BLaER1 treated with 17β-estradiol and CSF1 and Interleukin-3, amounts not matched to agents 10 nM and 100 nM (cell line): ENCODE results near the gene PSMA1.
"Not testable (repeated sequence)": the region's sequence is repeated elsewhere in the genome, so short reads cannot be mapped to it uniquely, and the experiment has no call there.

Experiments
- H3K27ac ChIP-seq, 11 experiments: shearing (Covaris generic); formaldehyde crosslinking; 2 replicates each; pipeline ENCODE4 v1.8.1; 2022
- H3K27me3 ChIP-seq, 11 experiments: shearing (Covaris generic); formaldehyde crosslinking; 2 replicates each; pipeline ENCODE4 v1.8.1; 2022
- H3K36me3 ChIP-seq, 11 experiments: shearing (Covaris generic); formaldehyde crosslinking; 2 replicates each; pipeline ENCODE4 v1.8.1; 2022
- H3K4me1 ChIP-seq, 10 experiments: shearing (Covaris generic); formaldehyde crosslinking; 2 replicates each; pipeline ENCODE4 v1.8.1; 2022
- H3K4me2 ChIP-seq, 11 experiments: shearing (Covaris generic); formaldehyde crosslinking; 2 replicates each; pipeline ENCODE4 v1.8.1; 2022
- H3K4me3 ChIP-seq, 10 experiments: shearing (Covaris generic); formaldehyde crosslinking; 2 replicates each; pipeline ENCODE4 v1.8.1; 2022
- H3K9ac ChIP-seq, 11 experiments: shearing (Covaris generic); formaldehyde crosslinking; 2 replicates each; pipeline ENCODE4 v1.8.1; 2022
- H3K9me3 ChIP-seq, 11 experiments: shearing (Covaris generic); formaldehyde crosslinking; replicated peaks in 1 of 11; 2 replicates each; pipeline ENCODE4 v1.8.1; 2022
- H4K20me1 ChIP-seq, 11 experiments: shearing (Covaris generic); formaldehyde crosslinking; 2 replicates each; pipeline ENCODE4 v1.8.1; 2022
- Cebpa-rat ChIP-seq, 11 experiments: shearing (Covaris generic); IDR thresholded peaks; 2 replicates each; pipeline ENCODE4 v1.8.1; 2022

Gene PSMA1

DNA sequence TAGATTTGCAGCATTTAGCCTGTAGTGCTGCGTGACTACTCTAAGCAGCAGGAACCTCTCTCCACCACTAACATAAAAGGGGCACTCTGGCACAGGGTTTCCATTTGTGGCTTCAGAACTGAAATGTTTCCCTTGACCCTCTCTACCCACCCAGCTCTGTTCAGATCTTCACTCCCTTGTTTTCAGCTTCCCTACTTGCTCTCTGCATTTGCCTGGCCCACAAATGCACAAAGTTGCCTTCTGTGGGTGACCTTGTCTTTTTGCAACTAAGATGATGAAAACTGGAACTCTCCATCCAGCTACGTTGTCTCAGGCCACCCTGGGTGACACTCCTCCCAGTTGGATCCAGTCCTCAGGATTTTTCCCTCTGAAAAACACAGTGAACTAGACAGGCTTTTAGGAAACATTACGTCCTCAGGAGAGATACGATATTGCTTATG is 19.8 kb upstream of the PSMA1 start:
- H3K4me2 ChIP-seq: peak overlapping the region; percentile 25 to 81 (median 72)
- H3K4me3 ChIP-seq: no peak overlapping the region
- TF ChIP-seq Cebpa-rat (IDR thresholded peaks at IDR 0.05): no peak
- H3K27me3 ChIP-seq: no peaks in the 10 kb centered on the region
- peaks cover 0 to 4% (median 0%) of the 10 kb centered on the region in 11 experiments; a peak in 1 of 22 replicates for H3K36me3 ChIP-seq
- peaks cover 7 to 87% (median 77%) of the 10 kb centered on the region in 10 experiments for H3K4me1 ChIP-seq
- H3K27ac ChIP-seq: peak overlapping the region; percentile 38 to 96 (median 68); a peak in 20 of 22 replicates
- H4K20me1 ChIP-seq: no peaks in the 10 kb centered on the region
- H3K9me3 ChIP-seq: peaks cover 0 to 16% (median 0%) of the 10 kb centered on the region in 11 experiments; a peak in 8 of 22 replicates
- peak overlapping the region in 10 of 11 experiments; percentile 0 to 57 (median 48); a peak in 14 of 22 replicates for H3K9ac ChIP-seq

DNA sequence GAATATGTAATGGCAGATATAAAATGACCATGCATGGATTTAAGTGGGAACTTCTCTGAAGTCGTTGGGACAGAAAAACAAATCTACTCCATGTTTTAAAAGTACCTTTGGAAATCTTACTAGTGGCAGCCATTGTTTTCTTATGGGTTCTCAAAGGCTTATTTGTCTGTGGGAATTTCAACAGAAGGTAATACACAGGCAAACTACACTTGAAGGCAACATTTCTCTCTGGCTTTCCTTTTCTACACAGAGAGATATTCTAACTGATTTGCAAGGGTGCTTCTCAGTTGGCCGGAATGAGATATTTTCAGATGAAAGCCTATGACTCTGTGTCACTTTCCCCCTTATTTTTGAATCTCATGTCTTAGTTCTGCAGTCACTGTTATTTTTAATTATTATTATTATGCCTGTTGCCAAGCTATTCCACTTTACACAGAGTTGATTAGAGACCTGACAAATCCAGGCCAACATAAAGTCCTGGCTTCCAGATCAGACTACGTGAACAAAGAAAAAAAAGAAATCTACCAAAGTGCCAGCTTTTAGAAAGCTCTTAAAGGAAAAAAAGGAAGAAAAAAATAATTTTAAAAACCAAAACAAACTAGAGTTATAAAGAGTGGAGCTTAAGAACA is 18.9 kb upstream of the PSMA1 start:
- peak overlapping the region in 9 of 11 experiments; percentile 25 to 81 (median 73); a peak in 14 of 22 replicates for H3K4me2 ChIP-seq
- H3K4me3 ChIP-seq: no peak overlapping the region
- no peaks in the 10 kb centered on the region for H3K27me3 ChIP-seq
- no peaks in the 10 kb centered on the region for H4K20me1 ChIP-seq
- peaks cover 0 to 1% (median 0%) of the 10 kb centered on the region in 11 experiments; a peak in 1 of 22 replicates for H3K36me3 ChIP-seq
- H3K9ac ChIP-seq: peak overlapping the region in 3 of 11 experiments; percentile 16 to 26 (median 21); a peak in 3 of 22 replicates
- H3K27ac ChIP-seq: peak overlapping the region; percentile 23 to 96 (median 68); a peak in 17 of 22 replicates
- peaks cover 0 to 9% (median 0%) of the 10 kb centered on the region in 11 experiments; a peak in 8 of 22 replicates for H3K9me3 ChIP-seq
- no peak for TF ChIP-seq Cebpa-rat (IDR thresholded peaks at IDR 0.05)
- peaks cover 7 to 77% (median 68%) of the 10 kb centered on the region in 10 experiments for H3K4me1 ChIP-seq

DNA sequence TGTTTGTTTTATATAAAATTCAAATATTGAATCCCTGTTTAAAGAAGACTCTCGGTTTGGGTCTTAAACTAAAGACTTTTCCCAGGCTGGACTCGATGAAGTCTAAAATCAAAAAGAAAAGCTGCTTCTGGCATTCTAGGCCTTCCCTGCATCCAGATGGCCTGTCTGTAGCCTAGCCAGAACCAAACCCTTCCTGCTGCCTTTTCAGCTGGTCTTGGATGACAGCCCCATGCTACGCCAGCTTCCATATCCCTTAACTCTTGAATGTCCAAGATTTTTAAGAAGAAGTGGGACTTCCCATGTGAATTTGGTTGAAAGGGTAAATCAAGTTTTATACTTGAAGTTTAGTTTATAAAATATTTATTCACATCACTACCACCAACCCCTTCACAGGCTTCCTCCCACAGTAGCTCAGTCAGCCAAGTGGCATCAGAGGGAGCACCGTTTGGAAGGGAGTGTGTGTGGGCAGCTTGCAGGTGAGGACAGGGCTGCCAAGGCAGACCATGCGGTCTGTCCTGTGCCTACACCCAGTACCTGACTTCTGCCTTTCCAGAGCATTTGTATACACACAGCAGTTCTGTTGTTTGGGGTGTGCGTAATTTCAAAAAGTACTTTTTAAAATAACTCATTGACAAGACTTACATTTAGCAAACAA is 18.2 kb upstream of the PSMA1 start:
- Histone ChIP-seq H3K27ac (peak overlapping the region; percentile 15 to 96 (median 58); a peak in 16 of 22 replicates), H3K27me3 (no peaks in the 10 kb centered on the region), H3K4me2 (peak overlapping the region in 7 of 11 experiments; percentile 4 to 81 (median 73); a peak in 11 of 22 replicates), H3K36me3 (no peaks in the 10 kb centered on the region), H3K9me3 (peaks cover 0 to 5% (median 0%) of the 10 kb centered on the region in 11 experiments; a peak in 3 of 22 replicates), H3K4me1 (peaks cover 7 to 70% (median 61%) of the 10 kb centered on the region in 10 experiments), H4K20me1 (no peaks in the 10 kb centered on the region), H3K9ac (peak overlapping the region in 3 of 11 experiments; percentile 14 to 62 (median 26); a peak in 2 of 22 replicates), H3K4me3 (no peak overlapping the region)
- TF ChIP-seq Cebpa-rat (IDR thresholded peaks at IDR 0.05): no peak

DNA sequence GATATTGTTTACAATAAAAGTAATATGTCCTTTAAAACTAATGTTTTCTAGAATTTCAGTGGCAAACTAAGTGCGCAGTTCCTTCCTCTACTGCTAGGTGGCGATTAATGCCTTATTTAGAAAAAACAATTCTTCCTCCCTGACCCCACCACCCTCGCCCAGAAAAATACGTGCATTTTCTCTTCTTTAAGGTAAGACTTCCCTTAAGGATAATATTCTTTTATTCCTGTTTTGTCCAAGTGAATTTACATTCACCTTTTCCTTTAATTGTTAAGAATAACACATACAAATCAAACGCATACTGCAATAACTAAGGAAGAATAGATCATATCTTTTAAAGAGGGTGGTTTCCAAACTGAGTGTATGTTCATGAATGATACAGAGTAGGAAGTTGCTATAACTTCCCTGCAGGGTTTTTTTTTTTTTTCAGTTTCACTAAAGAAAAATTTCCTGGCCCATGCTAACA is 17.0 kb upstream of the PSMA1 start:
- Histone ChIP-seq H3K36me3 (peaks cover 0 to 5% (median 0%) of the 10 kb centered on the region in 11 experiments; a peak in 1 of 22 replicates), H3K4me2 (peak overlapping the region in 6 of 11 experiments; percentile 11 to 80 (median 68); a peak in 12 of 22 replicates), H3K4me1 (peaks cover 7 to 58% (median 49%) of the 10 kb centered on the region in 10 experiments), H3K9ac (peak overlapping the region in 5 of 11 experiments; percentile 26 to 62 (median 42); a peak in 8 of 22 replicates), H3K27me3 (no peaks in the 10 kb centered on the region), H3K27ac (peak overlapping the region in 9 of 11 experiments; percentile 3 to 96 (median 51); a peak in 15 of 22 replicates), H3K9me3 (no peaks in the 10 kb centered on the region), H3K4me3 (peak overlapping the region in 1 of 10 experiments; percentile 37; a peak in 2 of 20 replicates), H4K20me1 (no peaks in the 10 kb centered on the region)
- no peak for TF ChIP-seq Cebpa-rat (IDR thresholded peaks at IDR 0.05)

DNA sequence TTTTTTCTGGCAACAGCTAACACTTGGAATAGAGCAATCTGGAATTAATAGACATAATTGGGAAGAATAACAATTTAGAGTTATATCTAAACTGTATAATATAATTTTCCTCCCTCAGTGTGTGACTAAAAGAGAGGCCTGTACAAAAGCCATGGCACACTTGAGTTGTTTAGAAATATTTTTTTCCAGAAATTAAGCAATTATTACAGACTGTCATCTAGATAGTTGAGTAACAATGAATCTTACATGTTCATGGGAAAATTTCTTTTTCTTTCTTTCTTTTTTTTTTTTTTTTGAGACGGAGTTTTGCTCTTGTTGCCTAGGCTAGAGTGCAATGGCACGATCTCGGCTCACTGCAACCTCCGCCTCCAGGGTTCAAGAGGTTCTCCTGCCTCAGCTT is 15.0 kb upstream of the PSMA1 start:
- not testable (repeated sequence) for H3K27me3 ChIP-seq, H3K9ac ChIP-seq, H4K20me1 ChIP-seq, H3K9me3 ChIP-seq, H3K27ac ChIP-seq, H3K4me2 ChIP-seq, H3K4me3 ChIP-seq
- H3K4me1 ChIP-seq: peaks cover 5 to 38% (median 29%) of the 10 kb centered on the region in 10 experiments
- peaks cover 0 to 17% (median 0%) of the 10 kb centered on the region in 11 experiments; a peak in 3 of 22 replicates for H3K36me3 ChIP-seq

DNA sequence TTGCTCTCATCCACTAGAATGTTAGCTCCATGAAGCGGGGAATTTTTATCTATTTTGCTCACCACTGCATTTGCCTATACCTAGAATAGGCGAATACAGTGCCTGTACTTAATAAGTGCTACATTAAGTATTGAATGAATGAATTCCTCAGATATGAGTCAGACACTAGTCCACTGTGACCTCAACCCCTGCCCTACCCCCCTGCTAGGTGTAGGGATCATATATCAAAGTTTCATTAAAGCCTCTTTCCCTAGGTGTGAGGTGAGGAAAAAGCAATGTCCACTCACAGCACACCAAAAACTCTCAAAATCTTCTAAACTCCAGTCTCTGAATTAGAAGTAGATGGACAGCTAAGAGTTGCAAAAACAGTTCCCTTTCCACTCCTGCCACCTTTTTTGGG is 9.8 kb upstream of the PSMA1 start:
- peaks cover 0 to 17% (median 0%) of the 10 kb centered on the region in 11 experiments; a peak in 3 of 22 replicates for H3K36me3 ChIP-seq
- no peaks in the 10 kb centered on the region for H4K20me1 ChIP-seq
- H3K27ac ChIP-seq: no peak overlapping the region
- H3K9ac ChIP-seq: no peak overlapping the region
- peak overlapping the region in 2 of 11 experiments; percentile 14 to 25; a peak in 3 of 22 replicates for H3K4me2 ChIP-seq
- peaks cover 0 to 6% (median 5%) of the 10 kb centered on the region in 11 experiments; a peak in 6 of 22 replicates for H3K9me3 ChIP-seq
- H3K27me3 ChIP-seq: no peaks in the 10 kb centered on the region
- no peak overlapping the region for H3K4me3 ChIP-seq
- TF ChIP-seq Cebpa-rat (IDR thresholded peaks at IDR 0.05): no peak
- peaks cover 0 to 18% (median 0%) of the 10 kb centered on the region in 10 experiments; a peak in 6 of 20 replicates for H3K4me1 ChIP-seq

DNA sequence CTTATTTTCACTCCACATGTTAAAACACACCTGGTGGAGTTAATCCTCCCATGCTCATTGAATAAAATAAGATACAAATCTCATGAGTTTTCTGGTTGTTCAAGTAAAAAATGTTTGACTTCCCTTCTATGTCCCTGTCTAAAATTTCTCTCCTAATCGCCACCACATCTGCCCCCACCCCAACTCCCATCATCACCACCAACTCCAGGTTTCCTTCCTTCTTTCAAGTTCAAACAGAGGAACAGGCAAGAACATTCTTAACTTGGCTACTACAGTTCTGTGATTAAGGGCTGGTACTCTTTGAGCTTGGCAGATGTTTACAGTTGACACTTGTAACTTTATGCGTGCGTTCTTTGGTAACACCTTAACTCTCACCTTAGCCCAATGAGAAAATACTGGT is 9.1 kb upstream of the PSMA1 start:
- TF ChIP-seq Cebpa-rat (IDR thresholded peaks at IDR 0.05): no peak
- Histone ChIP-seq H4K20me1 (no peaks in the 10 kb centered on the region), H3K4me1 (peaks cover 0 to 18% (median 0%) of the 10 kb centered on the region in 10 experiments; a peak in 6 of 20 replicates), H3K9ac (no peak overlapping the region), H3K36me3 (peaks cover 0 to 17% (median 0%) of the 10 kb centered on the region in 11 experiments; a peak in 3 of 22 replicates), H3K27me3 (no peaks in the 10 kb centered on the region), H3K4me2 (peak overlapping the region in 2 of 11 experiments; percentile 14 to 25; a peak in 2 of 22 replicates), H3K9me3 (peaks cover 0 to 6% (median 5%) of the 10 kb centered on the region in 11 experiments; a peak in 6 of 22 replicates), H3K4me3 (no peak overlapping the region), H3K27ac (no peak overlapping the region)

DNA sequence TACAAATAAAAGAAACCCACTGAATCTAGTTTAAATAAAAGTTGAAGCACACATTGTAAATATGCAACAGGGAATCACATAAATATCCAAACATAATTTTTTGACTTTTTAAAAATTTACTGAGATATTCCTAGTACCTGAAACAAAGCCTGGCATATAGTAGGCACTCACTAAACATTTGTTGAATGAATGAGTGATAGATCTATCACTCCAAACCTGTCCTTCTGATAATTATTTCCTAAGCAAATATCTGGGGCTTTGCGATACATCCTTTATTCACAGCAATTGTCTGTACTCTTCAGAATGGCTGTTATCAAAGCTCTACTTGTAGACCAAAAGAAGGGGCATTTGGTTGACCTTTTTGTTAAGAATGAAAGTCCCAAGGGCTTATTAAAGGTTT is 2.6 kb upstream of the PSMA1 start:
- H3K9me3 ChIP-seq: no peaks in the 10 kb centered on the region
- no peak overlapping the region for H3K9ac ChIP-seq
- no peak for TF ChIP-seq Cebpa-rat (IDR thresholded peaks at IDR 0.05)
- peaks cover 0 to 15% (median 0%) of the 10 kb centered on the region in 11 experiments; a peak in 8 of 22 replicates for H4K20me1 ChIP-seq
- H3K27me3 ChIP-seq: no peaks in the 10 kb centered on the region
- H3K4me2 ChIP-seq: no peak overlapping the region
- H3K27ac ChIP-seq: no peak overlapping the region
- peaks cover 19 to 28% (median 22%) of the 10 kb centered on the region in 10 experiments for H3K4me1 ChIP-seq
- peaks cover 5 to 13% (median 10%) of the 10 kb centered on the region in 11 experiments for H3K36me3 ChIP-seq
- no peak overlapping the region for H3K4me3 ChIP-seq
